Measurements from ENCODE around the gene PSTPIP1.
A peak's percentile ranks its signal among the peaks of the same experiment; 100 is the strongest.

Gene PSTPIP1

GRCh38 chr15:76972389-76973361 is 22.3 kb upstream of the PSTPIP1 start:
- peaks cover under 1% of the 10 kb centered on the region for H3K9me3 Mint-ChIP-seq
- DNase-seq (ENCODE audit: low spot score) = no peak
- peaks cover 29% of the 10 kb centered on the region for H3K4me1 Mint-ChIP-seq (ENCODE audit: low read depth)

GRCh38 chr15:76973362-76973743 is 21.6 kb upstream of the PSTPIP1 start:
- DNase-seq (ENCODE audit: low spot score) = peak; percentile 60
- peaks cover 4% of the 10 kb centered on the region for H3K27me3 Mint-ChIP-seq (ENCODE audit: low read depth)
- peaks cover 31% of the 10 kb centered on the region for H3K4me1 Mint-ChIP-seq (ENCODE audit: low read depth)
- no peak overlapping the region for H3K4me3 Mint-ChIP-seq
- H3K9me3 Mint-ChIP-seq = peaks cover 5% of the 10 kb centered on the region
- no peak overlapping the region for H3K27ac Mint-ChIP-seq
- H3K36me3 Mint-ChIP-seq (ENCODE audit: low read depth) = no peaks in the 10 kb centered on the region

More at GRCh38 chr15:76972389-76973361, 22.3 kb upstream of the PSTPIP1 start:
- Mint-ChIP-seq H3K27ac (no peak overlapping the region), H3K4me3 (no peak overlapping the region), H3K36me3 (ENCODE audit: low read depth) (no peaks in the 10 kb centered on the region), H3K27me3 (ENCODE audit: low read depth) (peaks cover 4% of the 10 kb centered on the region)

- Mint-ChIP-seq H3K4me1 (ENCODE audit: low read depth) (peaks cover 31% of the 10 kb centered on the region), H3K4me3 (no peak overlapping the region), H3K27me3 (ENCODE audit: low read depth) (peaks cover 4% of the 10 kb centered on the region), H3K36me3 (ENCODE audit: low read depth) (peaks cover 2% of the 10 kb centered on the region), H3K27ac (no peak overlapping the region), H3K9me3 (peaks cover 9% of the 10 kb centered on the region)
- DNase-seq (ENCODE audit: low spot score) = no peak
Measured at GRCh38 chr15:76973906-76974305, 21.0 kb upstream of the PSTPIP1 start.

- Mint-ChIP-seq H3K36me3 (ENCODE audit: low read depth) (peaks cover 2% of the 10 kb centered on the region), H3K4me1 (ENCODE audit: low read depth) (peaks cover 31% of the 10 kb centered on the region), H3K4me3 (no peak overlapping the region), H3K27ac (no peak overlapping the region), H3K27me3 (ENCODE audit: low read depth) (peaks cover 2% of the 10 kb centered on the region), H3K9me3 (peaks cover 9% of the 10 kb centered on the region)
- no peak for DNase-seq (ENCODE audit: low spot score)
Measured at GRCh38 chr15:76974456-76975036, 20.4 kb upstream of the PSTPIP1 start.

- Mint-ChIP-seq H3K4me3 (no peak overlapping the region), H3K36me3 (ENCODE audit: low read depth) (peaks cover 2% of the 10 kb centered on the region), H3K9me3 (peaks cover 9% of the 10 kb centered on the region), H3K27me3 (ENCODE audit: low read depth) (no peaks in the 10 kb centered on the region), H3K4me1 (ENCODE audit: low read depth) (peaks cover 31% of the 10 kb centered on the region), H3K27ac (peak overlapping the region; percentile 43)
- no peak for DNase-seq (ENCODE audit: low spot score)
Measured at GRCh38 chr15:76976141-76976540, 18.8 kb upstream of the PSTPIP1 start.

GRCh38 chr15:76976572-76977270 is 18.2 kb upstream of the PSTPIP1 start:
- Mint-ChIP-seq H3K9me3 (peaks cover 9% of the 10 kb centered on the region), H3K4me3 (no peak overlapping the region), H3K4me1 (ENCODE audit: low read depth) (peaks cover 32% of the 10 kb centered on the region), H3K36me3 (ENCODE audit: low read depth) (peaks cover 2% of the 10 kb centered on the region), H3K27me3 (ENCODE audit: low read depth) (no peaks in the 10 kb centered on the region), H3K27ac (peak overlapping the region; percentile 43)
- no peak for DNase-seq (ENCODE audit: low spot score)

- Mint-ChIP-seq H3K4me3 (no peak overlapping the region), H3K27me3 (ENCODE audit: low read depth) (no peaks in the 10 kb centered on the region), H3K9me3 (peaks cover 9% of the 10 kb centered on the region), H3K36me3 (ENCODE audit: low read depth) (peaks cover 2% of the 10 kb centered on the region), H3K27ac (no peak overlapping the region), H3K4me1 (ENCODE audit: low read depth) (peaks cover 43% of the 10 kb centered on the region)
- no peak for DNase-seq (ENCODE audit: low spot score)
Measured at GRCh38 chr15:76978522-76979330, 16.2 kb upstream of the PSTPIP1 start.

GRCh38 chr15:76979331-76979925 is 15.5 kb upstream of the PSTPIP1 start:
- Mint-ChIP-seq H3K27me3 (ENCODE audit: low read depth) (no peaks in the 10 kb centered on the region), H3K9me3 (peaks cover 9% of the 10 kb centered on the region), H3K27ac (no peak overlapping the region), H3K36me3 (ENCODE audit: low read depth) (peaks cover 2% of the 10 kb centered on the region), H3K4me3 (no peak overlapping the region), H3K4me1 (ENCODE audit: low read depth) (peaks cover 44% of the 10 kb centered on the region)
- no peak for DNase-seq (ENCODE audit: low spot score)

- peaks cover 2% of the 10 kb centered on the region for H3K36me3 Mint-ChIP-seq (ENCODE audit: low read depth)
- H3K9me3 Mint-ChIP-seq = peaks cover 9% of the 10 kb centered on the region
- H3K27me3 Mint-ChIP-seq (ENCODE audit: low read depth) = no peaks in the 10 kb centered on the region
- peaks cover 40% of the 10 kb centered on the region for H3K4me1 Mint-ChIP-seq (ENCODE audit: low read depth)
- no peak overlapping the region for H3K4me3 Mint-ChIP-seq
- no peak overlapping the region for H3K27ac Mint-ChIP-seq
- DNase-seq (ENCODE audit: low spot score) = no peak
Measured at GRCh38 chr15:76979996-76980520, 14.9 kb upstream of the PSTPIP1 start.

- no peak overlapping the region for H3K4me3 Mint-ChIP-seq
- peaks cover 36% of the 10 kb centered on the region for H3K4me1 Mint-ChIP-seq (ENCODE audit: low read depth)
- DNase-seq (ENCODE audit: low spot score) = no peak
- H3K27me3 Mint-ChIP-seq (ENCODE audit: low read depth) = no peaks in the 10 kb centered on the region
- H3K36me3 Mint-ChIP-seq (ENCODE audit: low read depth) = peaks cover 2% of the 10 kb centered on the region
- peaks cover 9% of the 10 kb centered on the region for H3K9me3 Mint-ChIP-seq
- peak overlapping the region; percentile 43 for H3K27ac Mint-ChIP-seq
Measured at GRCh38 chr15:76982356-76982755, 12.6 kb upstream of the PSTPIP1 start.

GRCh38 chr15:76982756-76983155 is 12.2 kb upstream of the PSTPIP1 start:
- peaks cover 2% of the 10 kb centered on the region for H3K36me3 Mint-ChIP-seq (ENCODE audit: low read depth)
- H3K4me1 Mint-ChIP-seq (ENCODE audit: low read depth) = peaks cover 37% of the 10 kb centered on the region
- H3K27ac Mint-ChIP-seq = peak overlapping the region; percentile 43
- H3K27me3 Mint-ChIP-seq (ENCODE audit: low read depth) = no peaks in the 10 kb centered on the region
- no peak for DNase-seq (ENCODE audit: low spot score)
- no peak overlapping the region for H3K4me3 Mint-ChIP-seq
- H3K9me3 Mint-ChIP-seq = peaks cover 7% of the 10 kb centered on the region

- Mint-ChIP-seq H3K4me1 (ENCODE audit: low read depth) (peaks cover 45% of the 10 kb centered on the region), H3K4me3 (no peak overlapping the region), H3K9me3 (no peaks in the 10 kb centered on the region), H3K27me3 (ENCODE audit: low read depth) (no peaks in the 10 kb centered on the region), H3K27ac (peak overlapping the region; percentile 12), H3K36me3 (ENCODE audit: low read depth) (no peaks in the 10 kb centered on the region)
- DNase-seq (ENCODE audit: low spot score) = no peak
Measured at GRCh38 chr15:76983590-76984375, 11.1 kb upstream of the PSTPIP1 start.

Data from T-helper 2 cell treated with Interferon-gamma antibody and Interleukin-4, amounts not matched to agents 5 μg/mL and 100 μg/mL, for 36 hours (primary cell).